ENCODE data around the gene SLC38A4. TPM values are rescaled to one million over a fixed set of nuclear protein-coding genes. Genes with fewer than 3 reads are reported as not detected.

The SLC38A4 gene
- polyA plus RNA-seq, 4 donors: 0.22 to 0.93 TPM; not detected in 2

DNA sequence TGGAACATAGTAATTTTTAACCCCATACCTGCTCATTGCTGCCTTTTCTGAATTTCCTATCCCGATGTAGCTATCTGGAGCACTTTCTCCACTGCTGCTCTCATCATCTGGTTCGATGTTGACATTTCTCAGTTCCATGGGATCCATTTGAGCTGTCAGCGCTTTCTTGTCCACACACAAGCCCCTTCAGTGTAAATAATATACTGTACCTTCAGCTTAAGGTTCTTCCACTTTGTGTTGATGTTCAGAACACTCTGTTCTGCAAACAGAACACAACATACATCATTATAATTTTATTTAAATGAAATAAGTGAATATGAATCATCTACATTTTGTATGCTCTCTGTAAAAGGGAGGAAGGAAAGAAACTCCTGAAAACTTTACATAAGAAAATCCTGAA lies 32.9 kb downstream of the SLC38A4 start:
- Histone ChIP-seq H3K27me3 (ENCODE audit: control insufficient read depth in 3 of 3, insufficient read depth in 3 of 3, low read length in 3 of 3) (no peaks in the 10 kb centered on the region), H3K4me1 (ENCODE audit: control insufficient read depth in 3 of 3, insufficient read depth in 2 of 3, low read depth in 1 of 3, low read length in 2 of 3) (no peaks in the 10 kb centered on the region), H3K27ac (ENCODE audit: low read depth in 1 of 3, low read length in 2 of 3) (no peak overlapping the region), H3K36me3 (ENCODE audit: control insufficient read depth in 3 of 3, insufficient read depth in 2 of 3, low read depth in 1 of 3, low read length in 3 of 3) (no peaks in the 10 kb centered on the region), H3K4me3 (ENCODE audit: low read depth in 1 of 3, low read length in 3 of 3) (no peak overlapping the region), H3K9me3 (ENCODE audit: control insufficient read depth in 2 of 2, insufficient read depth in 1 of 2, low read depth in 1 of 2, low read length in 1 of 2) (no peaks in the 10 kb centered on the region)
- WGBS, 3 donors: 89 to 92% (median 90%) methylated on average over 3 of the region's 3 CpGs
- FAIRE-seq (no peak), DNase-seq (no peak)

DNA sequence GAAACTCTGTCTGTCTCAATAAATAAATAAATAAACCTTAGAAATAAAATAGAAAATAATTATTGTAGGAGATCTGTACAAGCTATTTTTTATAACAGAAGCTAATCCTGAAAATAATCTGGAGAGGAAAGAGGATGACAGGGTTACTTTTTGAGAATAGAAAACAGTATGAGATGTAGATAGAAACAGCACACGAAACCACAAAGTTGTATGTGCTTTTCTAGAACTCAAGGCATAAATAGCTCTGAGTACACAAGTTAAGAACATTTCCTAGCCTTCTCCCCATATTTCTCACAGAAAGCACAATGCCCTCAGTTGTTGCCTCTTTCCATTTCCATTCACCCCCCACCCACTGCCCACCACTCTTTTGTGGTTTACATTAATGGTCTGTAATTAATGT lies 35.7 kb downstream of the SLC38A4 start:
- Histone ChIP-seq H3K27ac (ENCODE audit: low read depth in 1 of 3, low read length in 2 of 3) (no peak overlapping the region), H3K36me3 (ENCODE audit: control insufficient read depth in 3 of 3, insufficient read depth in 2 of 3, low read depth in 1 of 3, low read length in 3 of 3) (no peaks in the 10 kb centered on the region), H3K9me3 (ENCODE audit: control insufficient read depth in 2 of 2, insufficient read depth in 1 of 2, low read depth in 1 of 2, low read length in 1 of 2) (no peaks in the 10 kb centered on the region), H3K27me3 (ENCODE audit: control insufficient read depth in 3 of 3, insufficient read depth in 3 of 3, low read length in 3 of 3) (no peaks in the 10 kb centered on the region), H3K4me1 (ENCODE audit: control insufficient read depth in 3 of 3, insufficient read depth in 2 of 3, low read depth in 1 of 3, low read length in 2 of 3) (no peaks in the 10 kb centered on the region), H3K4me3 (ENCODE audit: low read depth in 1 of 3, low read length in 3 of 3) (no peak overlapping the region)
- DNase-seq: no peak
- no peak for FAIRE-seq
- WGBS, 3 donors: 64 to 93% (median 79%) methylated on average over 1 of the region's 1 CpG

DNA sequence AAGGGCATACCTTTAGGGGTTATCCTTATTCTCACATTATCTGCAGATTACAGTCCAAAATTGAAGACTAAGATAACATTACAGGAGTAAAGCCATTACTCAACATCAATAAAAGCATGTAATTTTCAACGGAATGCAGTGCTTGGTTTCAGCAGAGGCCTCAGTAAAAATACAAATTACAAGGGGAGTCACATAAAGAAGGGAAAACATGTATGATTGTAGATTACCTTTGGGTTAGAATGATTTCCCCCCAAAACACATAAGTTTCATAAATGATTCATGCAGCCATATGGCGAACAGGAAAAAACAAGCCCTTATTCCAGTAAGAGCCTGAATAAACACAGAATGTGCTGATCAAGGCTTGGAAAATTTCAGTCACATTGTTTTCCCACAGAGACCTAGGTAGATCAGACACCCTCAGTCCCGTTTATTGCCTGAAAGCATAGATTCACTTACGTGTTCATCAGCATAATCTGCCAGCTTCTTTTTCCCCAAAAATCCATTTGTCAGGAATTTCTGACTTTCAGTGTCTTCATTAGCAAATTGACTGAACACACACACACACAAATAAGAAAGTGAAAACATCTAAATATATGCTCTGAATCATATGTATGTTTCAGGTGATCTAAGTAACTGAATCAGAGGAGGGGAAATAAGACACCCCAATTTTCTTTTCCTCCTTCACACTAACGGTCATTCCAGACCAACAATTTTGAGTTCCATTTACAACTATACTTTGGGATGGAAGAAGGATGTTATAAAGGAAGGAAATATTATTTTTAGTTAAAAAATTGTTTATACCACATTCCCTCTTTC lies 37.5 kb downstream of the SLC38A4 start:
- H3K9me3 ChIP-seq (ENCODE audit: control insufficient read depth in 2 of 2, insufficient read depth in 1 of 2, low read depth in 1 of 2, low read length in 1 of 2): no peaks in the 10 kb centered on the region
- H3K4me1 ChIP-seq (ENCODE audit: control insufficient read depth in 3 of 3, insufficient read depth in 2 of 3, low read depth in 1 of 3, low read length in 2 of 3): no peaks in the 10 kb centered on the region
- H3K36me3 ChIP-seq (ENCODE audit: control insufficient read depth in 3 of 3, insufficient read depth in 2 of 3, low read depth in 1 of 3, low read length in 3 of 3): no peaks in the 10 kb centered on the region
- WGBS, 3 donors: 60 to 72% (median 69%) methylated on average over 5 of the region's 5 CpGs
- no peak overlapping the region for H3K4me3 ChIP-seq (ENCODE audit: low read depth in 1 of 3, low read length in 3 of 3)
- no peak for FAIRE-seq
- no peaks in the 10 kb centered on the region for H3K27me3 ChIP-seq (ENCODE audit: control insufficient read depth in 3 of 3, insufficient read depth in 3 of 3, low read length in 3 of 3)
- no peak for DNase-seq
- H3K27ac ChIP-seq (ENCODE audit: low read depth in 1 of 3, low read length in 2 of 3): no peak overlapping the region

DNA sequence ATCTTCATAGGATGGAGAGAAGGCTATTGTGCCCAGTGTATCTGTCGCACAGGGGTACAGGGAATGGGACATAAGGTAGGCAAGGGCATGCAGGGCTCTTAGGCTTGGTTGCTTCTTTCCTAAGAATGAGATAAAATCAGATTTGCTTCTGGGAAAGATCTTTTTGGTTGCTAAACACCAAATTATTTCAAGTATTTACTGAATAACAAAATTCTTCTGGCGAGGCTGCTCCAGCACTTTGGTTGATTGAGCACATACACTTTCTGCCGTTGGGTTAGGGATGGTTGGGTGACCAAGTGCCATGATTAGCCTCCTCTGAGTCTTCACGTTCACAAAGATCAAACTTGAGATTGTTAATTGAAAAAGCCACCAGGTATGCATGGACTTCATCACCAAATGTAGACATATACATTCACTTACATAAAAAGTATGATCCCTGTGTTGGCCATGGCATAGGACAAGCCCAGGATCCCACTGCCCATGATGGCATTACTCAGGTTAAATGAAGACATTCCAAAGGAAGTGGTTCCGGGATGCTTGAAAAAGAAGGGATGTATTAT lies 38.2 kb downstream of the SLC38A4 start:
- no peaks in the 10 kb centered on the region for H3K27me3 ChIP-seq (ENCODE audit: control insufficient read depth in 3 of 3, insufficient read depth in 3 of 3, low read length in 3 of 3)
- H3K9me3 ChIP-seq (ENCODE audit: control insufficient read depth in 2 of 2, insufficient read depth in 1 of 2, low read depth in 1 of 2, low read length in 1 of 2): no peaks in the 10 kb centered on the region
- FAIRE-seq (no peak), DNase-seq (no peak)
- no peaks in the 10 kb centered on the region for H3K4me1 ChIP-seq (ENCODE audit: control insufficient read depth in 3 of 3, insufficient read depth in 2 of 3, low read depth in 1 of 3, low read length in 2 of 3)
- no peaks in the 10 kb centered on the region for H3K36me3 ChIP-seq (ENCODE audit: control insufficient read depth in 3 of 3, insufficient read depth in 2 of 3, low read depth in 1 of 3, low read length in 3 of 3)
- no peak overlapping the region for H3K4me3 ChIP-seq (ENCODE audit: low read depth in 1 of 3, low read length in 3 of 3)
- WGBS, 3 donors: 83 to 91% (median 90%) methylated on average over 5 of the region's 5 CpGs
- H3K27ac ChIP-seq (ENCODE audit: low read depth in 1 of 3, low read length in 2 of 3): no peak overlapping the region

DNA sequence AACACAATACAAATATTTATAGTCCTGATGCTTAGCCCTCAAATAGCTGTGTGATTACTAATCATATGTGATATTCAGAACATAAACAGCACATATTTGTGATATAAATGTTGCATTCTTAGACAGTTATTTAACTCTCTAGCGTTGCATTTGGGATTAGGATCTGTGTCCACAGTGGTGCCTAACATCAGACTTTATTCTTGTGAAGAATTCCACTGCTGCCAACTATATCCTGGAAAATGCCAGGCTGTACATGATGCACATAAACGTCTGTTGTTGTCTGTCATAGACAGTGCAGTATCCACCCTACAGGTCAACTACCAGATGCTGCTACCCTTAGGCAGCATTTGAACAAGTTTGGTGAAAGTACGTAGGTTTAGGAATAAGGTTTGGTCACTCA lies 39.0 kb downstream of the SLC38A4 start:
- Histone ChIP-seq H3K9me3 (ENCODE audit: control insufficient read depth in 2 of 2, insufficient read depth in 1 of 2, low read depth in 1 of 2, low read length in 1 of 2) (no peaks in the 10 kb centered on the region), H3K36me3 (ENCODE audit: control insufficient read depth in 3 of 3, insufficient read depth in 2 of 3, low read depth in 1 of 3, low read length in 3 of 3) (no peaks in the 10 kb centered on the region), H3K27me3 (ENCODE audit: control insufficient read depth in 3 of 3, insufficient read depth in 3 of 3, low read length in 3 of 3) (no peaks in the 10 kb centered on the region), H3K27ac (ENCODE audit: low read depth in 1 of 3, low read length in 2 of 3) (no peak overlapping the region), H3K4me3 (ENCODE audit: low read depth in 1 of 3, low read length in 3 of 3) (no peak overlapping the region), H3K4me1 (ENCODE audit: control insufficient read depth in 3 of 3, insufficient read depth in 2 of 3, low read depth in 1 of 3, low read length in 2 of 3) (no peaks in the 10 kb centered on the region)
- DNase-seq: no peak
- no peak for FAIRE-seq
- WGBS, 3 donors: 68 to 78% (median 77%) methylated on average over 3 of the region's 3 CpGs

DNA sequence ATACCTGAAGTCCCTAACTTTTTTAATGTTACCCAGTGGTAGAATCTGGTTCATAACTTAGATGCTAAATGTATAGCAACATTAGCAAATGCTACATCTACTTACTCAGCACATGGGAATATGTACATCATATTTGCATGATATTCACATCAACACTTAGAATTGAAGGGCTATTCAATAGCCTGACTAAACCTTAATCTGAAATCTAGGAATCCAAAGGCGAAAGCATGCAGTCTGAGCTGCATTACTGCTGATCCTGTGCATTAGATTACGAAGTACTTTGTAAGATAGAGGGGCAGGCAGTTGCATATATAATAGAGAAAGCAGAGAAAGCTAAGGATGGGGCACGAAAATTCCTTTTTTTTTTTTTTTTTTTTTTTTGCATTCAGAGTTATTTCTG lies 40.4 kb downstream of the SLC38A4 start:
- Histone ChIP-seq H3K27me3 (ENCODE audit: control insufficient read depth in 3 of 3, insufficient read depth in 3 of 3, low read length in 3 of 3) (no peaks in the 10 kb centered on the region), H3K4me1 (ENCODE audit: control insufficient read depth in 3 of 3, insufficient read depth in 2 of 3, low read depth in 1 of 3, low read length in 2 of 3) (no peaks in the 10 kb centered on the region), H3K9me3 (ENCODE audit: control insufficient read depth in 2 of 2, insufficient read depth in 1 of 2, low read depth in 1 of 2, low read length in 1 of 2) (no peaks in the 10 kb centered on the region), H3K4me3 (ENCODE audit: low read depth in 1 of 3, low read length in 3 of 3) (no peak overlapping the region), H3K36me3 (ENCODE audit: control insufficient read depth in 3 of 3, insufficient read depth in 2 of 3, low read depth in 1 of 3, low read length in 3 of 3) (no peaks in the 10 kb centered on the region), H3K27ac (ENCODE audit: low read depth in 1 of 3, low read length in 2 of 3) (no peak overlapping the region)
- no peak for FAIRE-seq
- DNase-seq: no peak
- 78 to 93% (median 80%) methylated on average over 3 of the region's 3 CpGs for WGBS, 3 donors

DNA sequence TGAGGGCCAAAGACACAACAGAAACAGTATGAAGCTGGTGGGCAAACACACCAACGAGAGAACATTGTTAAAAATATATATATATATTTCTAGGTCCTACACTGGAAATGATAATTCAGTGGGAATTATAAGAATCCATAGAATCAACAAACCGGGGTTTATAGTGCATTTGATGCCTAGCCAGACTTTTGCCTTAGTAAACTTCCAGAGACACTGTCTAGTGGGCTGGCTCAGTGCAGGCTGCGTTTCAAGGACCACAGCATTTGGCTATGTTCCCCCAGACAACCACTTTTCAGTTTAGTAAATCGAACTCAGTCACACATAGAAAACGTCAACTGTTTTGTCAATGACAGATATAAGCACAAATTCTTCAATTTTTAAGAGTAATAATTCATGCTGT lies 41.9 kb downstream of the SLC38A4 start:
- H3K27ac ChIP-seq (ENCODE audit: low read depth in 1 of 3, low read length in 2 of 3): no peak overlapping the region
- no peak overlapping the region for H3K4me3 ChIP-seq (ENCODE audit: low read depth in 1 of 3, low read length in 3 of 3)
- H3K4me1 ChIP-seq (ENCODE audit: control insufficient read depth in 3 of 3, insufficient read depth in 2 of 3, low read depth in 1 of 3, low read length in 2 of 3): no peaks in the 10 kb centered on the region
- 63 to 74% (median 69%) methylated on average over 5 of the region's 5 CpGs for WGBS, 3 donors
- no peaks in the 10 kb centered on the region for H3K9me3 ChIP-seq (ENCODE audit: control insufficient read depth in 2 of 2, insufficient read depth in 1 of 2, low read depth in 1 of 2, low read length in 1 of 2)
- no peaks in the 10 kb centered on the region for H3K36me3 ChIP-seq (ENCODE audit: control insufficient read depth in 3 of 3, insufficient read depth in 2 of 3, low read depth in 1 of 3, low read length in 3 of 3)
- H3K27me3 ChIP-seq (ENCODE audit: control insufficient read depth in 3 of 3, insufficient read depth in 3 of 3, low read length in 3 of 3): no peaks in the 10 kb centered on the region
- no peak for DNase-seq
- no peak for FAIRE-seq

DNA sequence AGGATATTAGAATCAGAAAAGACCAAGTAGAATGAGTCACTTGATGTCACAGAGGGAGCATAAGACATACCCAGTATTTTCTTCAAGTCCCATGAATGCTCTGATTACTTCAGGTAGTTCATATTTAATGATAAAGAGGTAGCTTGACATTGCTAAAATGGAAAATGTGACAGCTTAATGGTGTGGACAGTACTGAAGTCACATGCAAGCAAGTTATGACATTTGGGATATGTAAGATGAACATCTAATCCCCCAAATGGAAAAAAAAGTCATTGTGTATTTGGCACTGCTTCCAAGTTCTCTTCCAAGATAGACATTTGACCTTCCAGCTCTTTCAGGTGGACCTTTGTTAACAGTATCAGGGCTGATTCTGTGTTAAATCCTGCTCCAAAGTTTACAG lies 45.9 kb downstream of the SLC38A4 start:
- FAIRE-seq: no peak
- no peaks in the 10 kb centered on the region for H3K4me1 ChIP-seq (ENCODE audit: control insufficient read depth in 3 of 3, insufficient read depth in 2 of 3, low read depth in 1 of 3, low read length in 2 of 3)
- DNase-seq: no peak
- no peak overlapping the region for H3K4me3 ChIP-seq (ENCODE audit: low read depth in 1 of 3, low read length in 3 of 3)
- no peak overlapping the region for H3K27ac ChIP-seq (ENCODE audit: low read depth in 1 of 3, low read length in 2 of 3)
- no peaks in the 10 kb centered on the region for H3K36me3 ChIP-seq (ENCODE audit: control insufficient read depth in 3 of 3, insufficient read depth in 2 of 3, low read depth in 1 of 3, low read length in 3 of 3)
- H3K27me3 ChIP-seq (ENCODE audit: control insufficient read depth in 3 of 3, insufficient read depth in 3 of 3, low read length in 3 of 3): no peaks in the 10 kb centered on the region
- H3K9me3 ChIP-seq (ENCODE audit: control insufficient read depth in 2 of 2, insufficient read depth in 1 of 2, low read depth in 1 of 2, low read length in 1 of 2): no peaks in the 10 kb centered on the region

DNA sequence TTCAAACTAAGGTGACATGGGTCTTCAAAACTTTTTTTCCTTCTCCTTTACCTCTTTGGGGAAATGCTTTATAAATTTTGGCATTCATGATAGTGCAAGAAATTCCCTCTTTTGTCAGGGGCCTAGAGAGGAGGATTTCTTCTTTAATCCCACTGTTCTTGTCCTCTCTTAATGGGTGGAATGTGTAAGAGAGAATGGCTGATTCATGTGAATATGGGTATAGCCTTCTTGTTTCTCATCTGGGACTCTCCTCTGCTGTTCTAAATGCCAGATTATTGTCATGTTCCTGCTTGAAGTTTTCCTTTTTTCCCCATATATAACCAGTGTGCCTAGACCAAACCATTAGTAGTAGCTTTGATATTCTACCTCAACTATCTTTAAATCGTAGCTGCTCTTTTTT lies 46.7 kb downstream of the SLC38A4 start:
- WGBS, 3 donors: 92 to 95% (median 95%) methylated on average over 1 of the region's 1 CpG
- H3K4me3 ChIP-seq (ENCODE audit: low read depth in 1 of 3, low read length in 3 of 3): no peak overlapping the region
- H3K27me3 ChIP-seq (ENCODE audit: control insufficient read depth in 3 of 3, insufficient read depth in 3 of 3, low read length in 3 of 3): no peaks in the 10 kb centered on the region
- FAIRE-seq (no peak), DNase-seq (no peak)
- no peaks in the 10 kb centered on the region for H3K9me3 ChIP-seq (ENCODE audit: control insufficient read depth in 2 of 2, insufficient read depth in 1 of 2, low read depth in 1 of 2, low read length in 1 of 2)
- no peaks in the 10 kb centered on the region for H3K4me1 ChIP-seq (ENCODE audit: control insufficient read depth in 3 of 3, insufficient read depth in 2 of 3, low read depth in 1 of 3, low read length in 2 of 3)
- H3K27ac ChIP-seq (ENCODE audit: low read depth in 1 of 3, low read length in 2 of 3): no peak overlapping the region
- H3K36me3 ChIP-seq (ENCODE audit: control insufficient read depth in 3 of 3, insufficient read depth in 2 of 3, low read depth in 1 of 3, low read length in 3 of 3): no peaks in the 10 kb centered on the region
